Measurements from ENCODE around the gene ZNF84.
A peak's percentile ranks its signal among the peaks of the same experiment; 100 is the strongest.

ZNF84 gene

DNA sequence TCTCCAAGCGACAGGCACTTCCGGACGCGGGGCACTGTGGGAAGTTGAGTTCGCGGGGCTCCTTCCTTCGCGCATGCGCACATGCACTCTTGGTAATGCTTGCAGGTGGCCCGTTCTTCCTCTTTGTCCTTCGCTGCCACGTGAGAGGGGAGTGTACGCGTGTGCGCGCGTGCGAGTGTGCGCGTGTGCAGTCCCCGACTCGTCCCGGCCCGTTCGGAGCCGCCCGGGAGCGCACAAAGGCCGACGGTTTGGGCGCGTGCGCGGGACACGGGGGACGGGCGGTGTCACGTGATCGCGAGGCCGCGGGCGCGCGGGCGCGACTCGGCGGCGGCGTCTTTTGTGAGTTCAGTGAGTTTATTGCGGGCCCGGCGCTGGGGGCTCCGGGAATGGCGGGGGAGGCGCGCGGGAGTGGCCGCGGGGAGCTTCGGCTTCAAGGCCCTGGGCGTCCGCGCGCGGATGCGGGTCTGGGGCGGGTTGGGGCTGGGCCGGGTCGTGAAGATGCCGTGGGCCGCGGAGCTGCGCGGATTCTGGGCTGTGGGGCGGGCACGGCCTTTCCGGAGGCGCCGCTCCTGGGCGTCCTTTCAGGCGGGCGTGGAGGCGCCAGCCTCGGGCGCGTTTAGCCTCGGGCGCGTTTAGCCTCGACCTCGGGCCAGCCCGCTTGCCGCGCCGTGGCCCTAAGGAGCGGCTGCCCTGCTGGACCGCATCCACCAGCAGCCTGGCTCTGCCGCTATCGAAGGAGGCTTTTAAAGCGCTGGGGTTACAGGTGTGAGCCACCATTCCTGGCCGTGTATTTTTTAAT is at the start of gene ZNF84:
ZNF84 (plus strand) TSS at position 303 of the 799 bp plus-strand sequence. CDS start 3,959 bp downstream, outside the sequence.
- DNase-seq = peak; percentile 97

- DNase-seq = no peak
Observed at GRCh38 chr12:132998741-132999140, 38.6 kb upstream of the ZNF84 start.

GRCh38 chr12:133010657-133011297 is 26.5 kb upstream of the ZNF84 start:
- DNase-seq = no peak

DNA sequence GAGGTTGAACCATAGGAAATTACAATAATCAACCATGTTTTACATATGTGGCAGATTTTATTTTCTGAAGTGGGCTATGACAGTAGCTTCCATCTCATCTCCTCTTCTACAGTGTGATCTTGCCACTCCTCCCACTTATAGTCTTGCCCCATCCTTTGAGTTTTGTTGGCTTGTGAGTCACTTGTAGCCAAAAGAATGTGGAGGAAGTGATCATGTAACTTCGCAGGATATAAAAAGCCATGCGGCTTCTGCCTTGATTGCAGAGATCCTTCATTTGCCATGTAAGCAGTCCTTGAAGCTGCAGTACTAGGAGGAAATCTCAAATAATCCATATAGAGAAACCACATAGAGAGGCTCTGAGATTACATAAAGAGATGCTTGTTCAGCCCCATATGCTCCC is 13.7 kb upstream of the ZNF84 start:
- DNase-seq = no peak

DNA sequence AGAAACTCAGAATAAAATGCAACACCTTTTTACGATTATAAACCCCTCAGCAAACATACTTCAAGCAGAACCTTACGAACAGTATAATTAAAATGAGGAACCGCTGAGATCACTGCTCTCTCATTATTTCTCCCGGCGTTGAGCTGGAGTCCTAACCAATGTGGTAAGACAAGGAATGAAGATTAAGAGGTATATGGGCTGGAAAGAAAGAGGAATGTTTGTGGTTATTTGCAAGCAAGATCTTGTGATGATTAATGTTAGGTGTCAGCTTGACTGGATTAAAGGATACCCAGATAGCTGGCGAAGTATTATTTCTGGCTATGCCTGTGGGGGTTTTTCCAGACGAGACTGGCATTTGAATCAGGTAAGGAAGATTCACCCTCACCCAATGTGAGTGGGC is 10.3 kb upstream of the ZNF84 start:
- DNase-seq = no peak

GRCh38 chr12:133038118-133038709 is 905 bp downstream of the ZNF84 start:
- DNase-seq = no peak

- DNase-seq = no peak
Observed at GRCh38 chr12:133046698-133047097, 9.4 kb downstream of the ZNF84 start.

- DNase-seq = no peak
Observed at GRCh38 chr12:133057446-133057845, 20.1 kb downstream of the ZNF84 start.

DNA sequence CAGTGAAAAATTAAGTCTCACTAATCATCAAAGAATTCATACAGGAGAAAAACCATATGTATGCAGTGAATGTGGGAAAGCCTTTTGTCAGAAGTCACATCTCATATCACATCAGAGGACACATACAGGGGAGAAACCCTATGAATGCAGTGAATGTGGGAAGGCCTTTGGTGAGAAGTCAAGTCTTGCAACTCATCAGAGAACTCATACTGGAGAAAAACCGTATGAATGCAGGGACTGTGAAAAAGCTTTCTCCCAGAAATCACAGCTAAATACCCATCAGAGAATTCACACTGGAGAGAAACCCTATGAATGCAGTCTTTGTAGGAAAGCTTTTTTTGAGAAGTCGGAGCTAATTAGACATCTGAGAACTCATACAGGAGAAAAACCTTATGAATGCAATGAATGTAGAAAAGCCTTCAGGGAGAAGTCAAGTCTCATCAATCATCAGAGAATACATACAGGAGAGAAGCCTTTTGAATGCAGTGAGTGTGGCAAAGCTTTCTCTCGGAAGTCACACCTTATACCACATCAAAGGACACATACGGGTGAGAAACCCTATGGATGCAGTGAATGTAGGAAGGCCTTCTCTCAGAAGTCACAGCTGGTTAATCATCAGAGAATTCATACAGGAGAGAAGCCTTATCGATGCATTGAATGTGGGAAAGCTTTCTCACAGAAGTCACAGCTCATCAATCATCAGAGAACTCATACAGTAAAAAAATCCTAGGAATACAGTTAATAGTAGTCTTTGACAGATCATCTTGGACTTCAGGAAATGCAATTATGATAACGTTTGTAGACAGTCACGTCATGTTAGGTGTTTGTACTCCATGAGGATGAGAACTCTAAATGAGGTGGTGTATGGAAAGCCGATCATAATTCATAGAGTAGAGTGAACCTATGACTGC is 21.1 kb downstream of the ZNF84 start:
- no peak for DNase-seq

- DNase-seq = no peak
Observed at GRCh38 chr12:133061954-133062353, 24.6 kb downstream of the ZNF84 start.

DNA sequence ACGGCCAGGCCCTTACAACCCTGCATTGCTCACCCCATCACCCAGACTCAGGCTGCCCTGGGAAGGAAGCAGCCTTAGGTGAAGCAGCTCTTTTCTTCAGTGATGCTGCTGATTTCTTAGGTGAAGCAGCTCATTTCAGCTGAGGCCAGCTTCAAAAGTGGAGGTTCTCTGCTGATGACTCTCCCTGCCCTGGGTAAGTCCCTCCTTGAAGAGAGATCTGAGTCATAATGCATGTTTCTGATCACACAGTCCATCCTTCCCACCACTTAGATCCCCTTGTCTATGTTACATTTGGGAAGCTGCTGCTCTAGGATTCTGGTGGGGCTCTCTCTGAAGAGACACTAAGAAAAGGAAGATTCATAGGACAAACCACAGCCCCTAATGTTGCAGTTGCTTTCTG is 26.2 kb downstream of the ZNF84 start:
- no peak for DNase-seq

DNA sequence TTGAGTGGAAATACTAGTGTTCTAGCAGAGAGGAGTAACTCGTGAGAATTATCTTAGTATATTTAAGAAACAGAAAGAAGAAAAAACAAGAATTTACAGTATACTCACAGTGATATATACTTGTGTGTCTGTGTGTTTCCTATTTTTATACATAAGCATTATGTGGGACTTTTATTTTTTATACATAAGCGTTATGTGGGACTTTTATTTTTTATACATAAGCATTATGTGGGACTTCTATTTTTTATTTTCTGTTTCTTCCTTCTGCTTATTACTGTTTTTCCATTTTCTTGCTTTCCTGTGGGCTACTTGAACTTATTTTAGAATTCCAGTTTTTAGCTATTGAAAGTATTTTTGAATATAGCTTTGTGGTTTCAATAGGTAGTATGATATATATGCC is 36.5 kb downstream of the ZNF84 start:
- DNase-seq = no peak

DNA sequence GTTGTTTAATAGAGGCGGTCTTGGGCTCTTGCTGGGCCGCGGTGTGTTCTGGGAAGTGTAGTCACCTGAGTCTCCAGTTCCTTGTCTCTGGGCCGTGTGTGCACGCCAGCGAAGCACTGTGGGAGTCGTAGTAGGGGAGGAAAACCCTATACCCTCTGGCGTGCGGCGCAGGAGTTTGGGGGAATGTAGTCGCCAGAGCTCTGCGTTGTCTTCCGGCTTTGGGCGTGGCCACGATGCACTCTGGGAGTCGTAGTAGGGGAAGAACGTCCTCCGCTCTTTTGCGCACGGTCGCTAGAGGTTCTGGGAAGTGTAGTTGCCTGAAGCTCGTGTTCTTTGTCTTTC is 42.7 kb downstream of the ZNF84 start:
- peak; percentile 97 for DNase-seq

DNA sequence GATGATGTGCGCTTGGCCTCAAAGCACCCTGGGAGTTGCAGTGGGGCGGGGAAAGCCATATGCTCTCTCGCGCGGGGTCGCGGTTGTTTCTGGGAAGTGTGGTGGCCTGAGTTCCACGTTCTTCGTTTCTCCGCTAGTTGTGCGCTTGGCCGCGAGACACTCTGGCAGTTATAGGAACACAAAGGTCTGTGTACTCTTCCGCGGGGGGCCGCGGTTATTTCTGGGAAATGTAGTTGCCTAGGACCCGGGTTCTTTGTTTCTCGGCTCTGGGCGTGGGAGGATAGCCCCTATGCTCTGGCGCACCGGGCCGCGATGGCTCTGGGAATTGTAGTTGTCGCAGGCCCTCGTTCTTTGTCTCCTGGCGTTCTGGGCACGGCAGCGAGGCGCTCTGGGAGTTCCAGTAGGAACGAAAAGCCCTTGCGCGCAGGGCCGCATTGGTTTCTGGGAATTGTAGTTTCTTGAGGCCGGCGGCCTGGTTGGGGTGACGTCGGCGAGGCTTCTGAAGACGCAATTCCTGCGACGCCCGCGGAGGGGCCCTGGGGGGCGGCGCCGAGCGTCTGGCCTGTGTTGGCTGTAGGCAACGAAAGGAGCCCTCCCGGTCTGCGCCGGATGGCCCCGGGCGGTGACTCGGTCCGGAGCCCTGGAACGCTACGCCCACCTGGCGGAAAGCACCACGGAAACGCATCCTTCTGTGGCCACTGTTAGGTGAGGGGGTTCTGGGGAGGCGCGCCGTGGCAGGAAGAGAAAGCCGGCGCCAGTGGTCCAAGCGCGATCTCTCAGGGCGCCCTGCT is 43.3 kb downstream of the ZNF84 start, which contains the start of gene ZNF140:
ZNF140 (plus strand) TSS at position 556 of the 791 bp plus-strand sequence. CDS start 398 bp downstream, outside the sequence.
- DNase-seq = peak; percentile 94

GRCh38 chr12:133081159-133081780 is 44.0 kb downstream of the ZNF84 start:
- DNase-seq = peak; percentile 4

GRCh38 chr12:133083345-133083744 is 46.0 kb downstream of the ZNF84 start:
- no peak for DNase-seq

DNA sequence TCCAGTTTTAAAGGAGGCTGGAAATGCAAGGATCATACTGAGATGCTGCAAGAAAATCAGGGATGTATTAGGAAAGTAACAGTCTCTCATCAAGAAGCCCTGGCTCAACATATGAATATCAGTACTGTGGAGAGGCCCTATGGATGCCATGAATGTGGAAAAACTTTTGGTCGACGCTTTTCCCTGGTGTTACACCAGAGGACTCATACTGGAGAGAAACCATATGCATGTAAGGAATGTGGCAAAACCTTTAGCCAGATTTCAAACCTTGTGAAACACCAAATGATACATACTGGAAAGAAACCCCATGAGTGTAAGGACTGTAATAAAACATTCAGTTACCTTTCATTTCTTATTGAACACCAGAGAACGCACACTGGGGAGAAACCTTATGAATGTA is 68.3 kb downstream of the ZNF84 start:
- no peak for DNase-seq

GRCh38 chr12:133106253-133106652 is 68.9 kb downstream of the ZNF84 start:
- no peak for DNase-seq

DNA sequence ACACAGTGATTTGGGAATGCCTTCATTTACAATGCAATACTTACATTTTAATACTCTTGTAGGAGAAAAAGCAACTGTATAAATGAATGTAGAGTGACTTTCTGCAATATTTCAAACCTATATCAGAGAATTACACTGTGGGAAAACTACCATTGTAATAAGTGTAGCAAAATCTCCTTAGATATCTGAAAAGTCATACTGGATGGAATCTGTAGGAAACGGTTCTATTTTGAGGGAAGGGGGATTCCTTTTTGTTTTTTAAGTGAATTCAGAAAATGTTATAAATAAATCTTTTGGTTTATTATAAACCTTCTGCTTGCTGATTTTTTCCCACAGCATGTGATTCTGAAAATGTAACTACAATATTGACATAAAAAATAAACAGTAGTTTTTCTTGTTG is 69.8 kb downstream of the ZNF84 start:
- no peak for DNase-seq

GRCh38 chr12:133108150-133108549 is 70.8 kb downstream of the ZNF84 start:
- DNase-seq = no peak
